MCF 10A (cell line): ENCODE results near the gene KCNIP3. TPM values are rescaled to one million over a fixed set of nuclear protein-coding genes. Genes with fewer than 3 reads are reported as not detected.

ENCODE experiments used
- BruUV-seq: library from RNA; stranded (reverse); fragments of 400-500 nt; replicated peaks from 2 replicates; lab custom pipeline; 2021; lab: Mats Ljungman, UMichigan
- CTCF ChIA-PET: fragments of 300-600 bp; sonication (Branson Sonifier 250); formaldehyde crosslinking; extraction: SDS; loops from one replicate; lab custom pipeline; 2021; ENCODE audit warnings: antibody characterized with exemption, inconsistent platforms; lab: Yijun Ruan, JAX
- POLR2A ChIA-PET: fragments of 300-600, 350-650 bp; sonication (Branson Sonifier 250); formaldehyde crosslinking; extraction: SDS; loops from one replicate; lab custom pipeline; 2020; ENCODE audit warnings: antibody characterized with exemption, inconsistent platforms; lab: Yijun Ruan, JAX
- DNase-seq: peaks from one replicate; pipeline ENCODE4 v3.0.0-alpha.2; 2018; ENCODE audit not compliant: unreplicated experiment
- H3K27ac Mint-ChIP-seq: one replicate; pipeline ENCODE4 v1.8.0; 2022; ENCODE audit warnings: mild to moderate bottlenecking, low read depth, mixed read lengths; ENCODE audit not compliant: unreplicated experiment
- H3K27me3 Mint-ChIP-seq: one replicate; pipeline ENCODE4 v1.8.0; 2022; ENCODE audit warnings: mixed read lengths; ENCODE audit not compliant: insufficient read depth, unreplicated experiment
- H3K36me3 Mint-ChIP-seq: one replicate; pipeline ENCODE4 v1.8.0; 2022; ENCODE audit warnings: mild to moderate bottlenecking, moderate library complexity, mixed read lengths; ENCODE audit not compliant: insufficient read depth, unreplicated experiment
- H3K4me1 Mint-ChIP-seq: one replicate; pipeline ENCODE4 v1.8.0; 2022; ENCODE audit warnings: mixed read lengths; ENCODE audit not compliant: insufficient read depth, unreplicated experiment
- H3K4me3 Mint-ChIP-seq: one replicate; pipeline ENCODE4 v1.8.0; 2022; ENCODE audit warnings: mild to moderate bottlenecking, moderate library complexity, mixed read lengths; ENCODE audit not compliant: unreplicated experiment
- H3K9me3 Mint-ChIP-seq: one replicate; pipeline ENCODE4 v1.8.0; 2022; ENCODE audit warnings: mixed read lengths; ENCODE audit not compliant: unreplicated experiment
- CTCF ChIP-seq: fragments of 200-600 bp; IDR thresholded peaks from one replicate; pipeline ENCODE4 v1.8.0; 2022; ENCODE audit warnings: antibody characterized with exemption, mild to moderate bottlenecking; ENCODE audit not compliant: unreplicated experiment
- intact Hi-C: fragments of 100-400 bp; cut with micrococcal nuclease; formaldehyde crosslinking; loops from 2 replicates; pipeline ENCODE4 v1.14.1; 2022
- total RNA-seq: library from RNA; stranded (reverse); gene quantifications from 2 replicates; pipeline ENCODE4 v1.2.3, GENCODE V29; 2022

The KCNIP3 gene
- total RNA-seq, 1 experiment from 2014 or later = 15.6 TPM

GRCh38 chr2:95297639-95298395 lies 670 bp downstream of the KCNIP3 start:
- no TSS peak for BruUV-seq

DNA sequence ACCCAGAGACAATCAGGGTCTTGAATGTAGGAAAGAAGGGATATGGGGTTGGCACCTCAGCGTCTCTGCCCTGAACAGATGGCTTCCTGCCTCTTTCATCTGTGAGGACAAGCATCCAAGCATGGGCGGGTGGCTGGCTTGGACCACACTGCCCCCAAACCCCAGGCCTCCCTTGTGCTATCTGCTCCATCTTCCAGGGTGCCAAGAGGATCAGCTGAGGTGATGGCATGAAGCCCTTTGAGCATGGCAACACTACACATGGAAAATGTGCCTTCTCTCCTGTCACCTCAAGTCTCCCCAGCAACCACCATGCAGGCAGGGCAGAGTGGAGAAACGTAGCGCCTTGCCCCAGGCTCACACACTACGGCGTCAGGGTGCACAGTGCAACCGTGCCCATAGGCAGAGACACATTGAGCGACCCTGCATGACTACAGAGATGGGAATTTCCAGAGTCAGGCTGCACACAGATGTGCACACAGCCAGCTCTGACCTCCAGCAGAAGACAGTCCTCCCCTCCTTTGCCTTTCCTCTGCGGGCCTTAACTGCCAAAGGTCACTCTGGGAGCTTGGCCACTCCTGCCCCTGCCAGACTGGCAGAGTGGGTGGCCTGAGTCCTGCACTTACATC lies 1.5 kb downstream of the KCNIP3 start:
- POLR2A ChIA-PET = interaction anchor here (0.8 to 1.2 kb wide), 2 partner anchors 21 to 66 kb away, joined by 3 to 4 read pairs; no protein-coding TSS in a partner anchor
- H3K27ac Mint-ChIP-seq = no peak overlapping the region
- BruUV-seq = no TSS peak
- no peaks in the 10 kb centered on the region for H3K9me3 Mint-ChIP-seq
- no peak for TF ChIP-seq CTCF
- intact Hi-C loops = no loop called here
- CTCF ChIA-PET = interaction anchor here (0.6 to 5.2 kb wide), 4 partner anchors 10 to 67 kb away, joined by 3 to 22 read pairs (median 8); no protein-coding TSS in a partner anchor
- H3K27me3 Mint-ChIP-seq = peaks cover 12% of the 10 kb centered on the region
- no peak for DNase-seq
- H3K4me3 Mint-ChIP-seq = no peak overlapping the region
- H3K36me3 Mint-ChIP-seq = no peaks in the 10 kb centered on the region
- H3K4me1 Mint-ChIP-seq = peaks cover 5% of the 10 kb centered on the region

More at GRCh38 chr2:95297639-95298395, 670 bp downstream of the KCNIP3 start:
- Mint-ChIP-seq H3K27me3 (peaks cover 12% of the 10 kb centered on the region), H3K36me3 (no peaks in the 10 kb centered on the region), H3K4me1 (peaks cover 10% of the 10 kb centered on the region), H3K9me3 (no peaks in the 10 kb centered on the region), H3K27ac (no peak overlapping the region), H3K4me3 (no peak overlapping the region)
- ChIA-PET POLR2A (interaction anchor here (0.5 kb wide), 1 partner anchor 66 kb away, joined by 3 read pairs; no protein-coding TSS in a partner anchor), CTCF (interaction anchor here (0.6 to 5.2 kb wide), 3 partner anchors 17 to 66 kb away, joined by 5 to 22 read pairs (median 5); no protein-coding TSS in a partner anchor)
- TF ChIP-seq CTCF = no peak
- intact Hi-C loops = no loop called here
- no peak for DNase-seq

GRCh38 chr2:95299961-95300360 lies 2.8 kb downstream of the KCNIP3 start:
- peaks cover 12% of the 10 kb centered on the region for H3K27me3 Mint-ChIP-seq
- BruUV-seq = no TSS peak
- H3K36me3 Mint-ChIP-seq = no peaks in the 10 kb centered on the region
- no peaks in the 10 kb centered on the region for H3K9me3 Mint-ChIP-seq
- intact Hi-C loops = no loop called here
- ChIA-PET POLR2A (interaction anchor here (1.2 to 2.4 kb wide), 3 partner anchors 16 to 68 kb away, joined by 3 to 5 read pairs (median 3); no protein-coding TSS in a partner anchor), CTCF (interaction anchor here (1.1 to 5.2 kb wide), 3 partner anchors 22 to 68 kb away, joined by 3 to 22 read pairs (median 11); no protein-coding TSS in a partner anchor)
- H3K4me3 Mint-ChIP-seq = no peak overlapping the region
- DNase-seq = no peak
- TF ChIP-seq CTCF = no peak
- no peak overlapping the region for H3K27ac Mint-ChIP-seq
- H3K4me1 Mint-ChIP-seq = peaks cover 5% of the 10 kb centered on the region

- peaks cover 5% of the 10 kb centered on the region for H3K4me1 Mint-ChIP-seq
- ChIA-PET CTCF (interaction anchor here (1.0 to 5.2 kb wide), 3 partner anchors 23 to 69 kb away, joined by 3 to 22 read pairs (median 11); no protein-coding TSS in a partner anchor), POLR2A (interaction anchor here (1.3 to 2.4 kb wide), 2 partner anchors 15 to 69 kb away, joined by 3 to 5 read pairs; no protein-coding TSS in a partner anchor)
- H3K36me3 Mint-ChIP-seq = no peaks in the 10 kb centered on the region
- no peaks in the 10 kb centered on the region for H3K9me3 Mint-ChIP-seq
- intact Hi-C loops = no loop called here
- no peak overlapping the region for H3K27ac Mint-ChIP-seq
- no peak overlapping the region for H3K4me3 Mint-ChIP-seq
- no peak for TF ChIP-seq CTCF
- DNase-seq = no peak
- BruUV-seq = no TSS peak
- H3K27me3 Mint-ChIP-seq = peaks cover 12% of the 10 kb centered on the region
Measured at GRCh38 chr2:95300450-95300849, 3.3 kb downstream of the KCNIP3 start.
